Measurements from ENCODE around the gene PTK6.

The PTK6 gene

GRCh38 chr20:63503524-63503923 is 33.7 kb downstream of the PTK6 start:
- DNase-seq: no peak

GRCh38 chr20:63502671-63503172 is 34.5 kb downstream of the PTK6 start:
- no peak for DNase-seq

- DNase-seq: no peak
These were observed 35.1 kb downstream of the PTK6 start for GRCh38 chr20:63501818-63502670.

GRCh38 chr20:63500902-63501817 is 36.0 kb downstream of the PTK6 start:
- DNase-seq: no peak

- no peak for DNase-seq
These were observed 36.9 kb downstream of the PTK6 start for GRCh38 chr20:63500151-63500901.

- DNase-seq: no peak
These were observed 37.7 kb downstream of the PTK6 start for GRCh38 chr20:63499338-63499969.

DNA sequence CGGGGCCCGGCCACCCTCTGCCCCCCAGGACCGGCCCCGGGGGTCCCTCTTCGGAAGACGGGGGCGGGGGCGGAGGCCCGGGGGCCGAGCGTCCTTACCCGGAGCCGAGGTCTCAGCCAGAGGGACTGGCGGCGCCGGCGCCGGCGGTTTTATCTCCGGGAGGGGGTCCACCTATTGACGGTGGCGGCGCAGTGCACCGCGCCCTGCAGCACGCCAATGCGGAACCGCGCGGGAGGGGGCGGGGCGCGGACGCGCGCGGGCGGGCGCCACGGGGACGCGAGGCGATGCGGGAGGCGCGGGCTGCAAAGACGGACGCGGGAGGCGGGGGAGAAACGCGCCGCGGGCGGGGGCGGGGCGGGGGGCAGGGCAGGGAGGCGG is 38.2 kb downstream of the PTK6 start, which contains the start of gene EEF1A2:
Gene EEF1A2, minus strand, starts transcription at position 124 of the 378 bp plus-strand sequence. CDS start 1,320 bp downstream, outside the sequence.
- DNase-seq: no peak

- peak; percentile 9 for DNase-seq
These were observed 38.9 kb downstream of the PTK6 start for GRCh38 chr20:63497946-63498935.

- DNase-seq: no peak
These were observed 39.8 kb downstream of the PTK6 start for GRCh38 chr20:63497138-63497945.

GRCh38 chr20:63496596-63497120 is 40.5 kb downstream of the PTK6 start:
- no peak for DNase-seq

DNA sequence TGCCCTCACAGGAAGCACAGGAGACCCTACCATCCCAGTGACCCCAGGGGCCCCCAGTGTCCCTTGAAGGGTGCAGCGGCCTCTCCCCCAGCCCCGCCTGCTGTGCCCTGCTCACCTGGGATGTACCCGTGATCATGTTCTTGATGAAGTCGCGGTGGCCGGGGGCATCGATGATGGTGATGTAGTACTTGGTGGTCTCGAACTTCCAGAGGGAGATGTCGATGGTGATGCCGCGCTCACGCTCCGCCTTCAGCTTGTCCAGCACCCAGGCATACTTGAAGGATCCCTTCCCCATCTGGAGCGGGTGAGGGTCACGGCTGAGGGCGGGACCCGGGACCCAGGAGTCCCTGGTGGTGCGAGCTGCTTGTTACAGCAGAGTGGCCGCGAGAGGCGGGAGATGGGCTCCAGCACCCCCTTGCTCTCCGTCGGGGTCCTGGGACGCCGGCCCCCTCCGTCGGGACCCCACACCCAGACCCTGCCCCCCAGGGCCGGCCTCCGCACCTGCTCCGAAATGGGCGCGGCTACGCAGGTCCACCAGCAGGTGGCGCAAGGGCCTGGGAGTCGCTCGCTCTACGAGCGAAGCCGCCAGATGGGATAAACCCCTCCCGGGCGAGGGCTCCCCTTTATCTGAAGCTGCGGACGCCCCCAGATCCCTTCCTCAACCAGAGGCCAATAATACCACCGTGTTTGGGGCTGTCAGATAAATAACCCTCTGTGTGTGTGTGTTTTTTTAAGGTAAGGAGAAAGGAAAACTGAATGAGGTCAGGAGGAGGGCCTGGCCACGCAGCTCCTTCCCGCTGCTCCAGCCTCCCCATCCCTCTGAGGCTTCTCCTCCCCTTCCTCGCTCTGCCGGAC is 41.2 kb downstream of the PTK6 start:
- peak; percentile 40 for DNase-seq

DNA sequence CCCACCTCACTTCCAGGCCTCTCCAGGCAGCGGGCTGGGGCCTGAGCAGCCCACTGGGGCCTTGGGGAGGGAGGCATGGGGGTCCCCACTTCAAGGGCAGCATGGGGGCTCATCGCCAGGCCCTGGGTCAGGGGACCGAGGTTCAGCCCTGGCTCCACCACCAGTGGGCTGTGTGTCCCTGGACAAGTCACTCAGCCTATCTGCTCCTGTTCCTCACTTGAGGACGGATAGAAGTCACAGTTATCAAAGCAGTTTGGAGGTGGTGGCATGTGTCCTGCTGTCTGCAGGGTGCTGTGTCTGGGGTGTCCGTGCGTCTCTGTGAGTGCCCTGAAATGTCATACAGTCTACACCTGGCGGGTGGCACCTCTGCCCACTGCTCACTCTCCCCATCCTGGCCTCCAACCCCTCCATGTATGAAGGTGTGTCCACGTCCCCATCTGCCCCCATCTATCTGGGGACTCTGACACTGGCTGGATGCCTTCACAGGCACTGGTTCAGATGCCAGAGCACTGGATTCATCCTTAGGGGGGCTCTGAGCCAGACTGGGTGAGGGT is 41.9 kb downstream of the PTK6 start:
- DNase-seq: no peak

GRCh38 chr20:63494420-63495166 is 42.6 kb downstream of the PTK6 start:
- no peak for DNase-seq

- no peak for DNase-seq
These were observed 43.1 kb downstream of the PTK6 start for GRCh38 chr20:63494084-63494419.

GRCh38 chr20:63493563-63494020 is 43.6 kb downstream of the PTK6 start:
- DNase-seq: no peak

DNA sequence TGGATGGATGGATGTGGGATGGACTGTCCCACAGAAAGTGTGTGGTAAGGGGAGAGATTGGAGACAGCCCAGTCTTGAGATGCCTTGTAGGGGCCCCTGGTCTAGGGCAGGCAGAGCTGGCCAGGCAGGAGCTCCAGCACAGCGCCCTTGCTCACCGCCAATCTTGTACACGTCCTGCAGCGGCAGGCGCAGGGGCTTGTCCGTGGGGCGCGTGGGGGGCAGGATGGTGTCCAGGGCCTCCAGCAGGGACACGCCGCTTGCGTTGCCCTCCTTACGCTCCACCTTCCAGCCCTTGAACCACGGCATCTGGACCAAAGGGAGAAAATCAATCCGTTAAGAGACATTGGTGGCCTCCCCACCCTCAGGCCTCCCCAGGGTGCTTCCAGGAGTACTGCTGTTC is 44.2 kb downstream of the PTK6 start:
- no peak for DNase-seq

GRCh38 chr20:63492518-63492917 is 44.7 kb downstream of the PTK6 start:
- no peak for DNase-seq
